ENCODE data around the gene GRAMD2A.
"Not testable (repeated sequence)": the region's sequence is repeated elsewhere in the genome, so short reads cannot be mapped to it uniquely, and the experiment has no call there.

Gene GRAMD2A

GRCh38 chr15:72182673-72183072 is 14.9 kb downstream of the GRAMD2A start:
- no peak for DNase-seq

DNA sequence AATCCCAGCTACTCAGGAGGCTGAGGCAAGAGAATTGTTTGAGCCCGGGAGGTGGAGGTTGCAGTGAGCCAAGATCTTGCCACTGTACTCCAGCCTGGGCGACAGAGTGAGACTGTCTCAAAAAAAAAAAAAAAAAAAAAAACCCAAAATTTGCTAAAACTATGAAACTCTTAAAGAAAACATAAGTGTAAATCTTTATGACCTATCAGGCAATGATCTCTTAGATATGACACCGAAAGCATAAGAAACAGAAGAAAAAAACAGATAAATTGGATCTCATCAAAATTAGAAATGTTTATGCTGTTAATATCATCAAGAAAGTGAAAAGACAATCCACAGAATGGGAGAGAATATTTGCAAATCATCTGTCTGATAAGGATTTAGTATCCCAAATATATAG is 15.3 kb downstream of the GRAMD2A start:
- DNase-seq: no peak

GRCh38 chr15:72180761-72181324 is 16.7 kb downstream of the GRAMD2A start:
- DNase-seq: no peak

DNA sequence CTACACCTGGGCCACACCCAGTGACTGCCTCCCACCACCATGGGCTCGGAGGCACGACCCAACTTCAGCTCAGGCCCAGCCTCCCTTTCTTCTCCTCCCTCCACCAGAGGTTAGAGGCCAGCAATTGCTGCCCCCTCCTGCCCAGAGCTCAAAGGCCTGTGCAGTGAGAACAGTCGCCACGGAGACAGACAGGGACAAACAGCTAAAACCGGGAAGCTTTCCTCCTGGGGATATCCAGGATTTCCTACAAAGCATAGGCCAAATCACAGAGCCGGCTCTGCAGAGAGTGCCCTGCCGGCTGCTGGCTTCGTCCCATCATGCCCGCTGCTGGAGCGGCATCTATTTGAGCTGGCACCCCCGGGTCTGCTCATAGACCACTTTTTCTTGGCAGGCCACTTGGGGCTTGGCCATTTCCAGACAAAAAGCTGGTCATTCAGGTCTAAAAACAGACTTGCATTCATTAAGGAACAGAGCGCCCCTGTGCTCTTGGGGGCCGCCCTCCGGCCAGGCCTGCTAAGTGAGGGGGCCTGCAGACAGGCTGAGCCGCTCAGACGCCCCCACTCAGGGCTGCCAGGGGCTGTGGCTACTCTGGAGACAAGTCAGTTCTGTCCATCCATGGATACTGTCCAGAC is 17.5 kb downstream of the GRAMD2A start:
- DNase-seq: no peak

DNA sequence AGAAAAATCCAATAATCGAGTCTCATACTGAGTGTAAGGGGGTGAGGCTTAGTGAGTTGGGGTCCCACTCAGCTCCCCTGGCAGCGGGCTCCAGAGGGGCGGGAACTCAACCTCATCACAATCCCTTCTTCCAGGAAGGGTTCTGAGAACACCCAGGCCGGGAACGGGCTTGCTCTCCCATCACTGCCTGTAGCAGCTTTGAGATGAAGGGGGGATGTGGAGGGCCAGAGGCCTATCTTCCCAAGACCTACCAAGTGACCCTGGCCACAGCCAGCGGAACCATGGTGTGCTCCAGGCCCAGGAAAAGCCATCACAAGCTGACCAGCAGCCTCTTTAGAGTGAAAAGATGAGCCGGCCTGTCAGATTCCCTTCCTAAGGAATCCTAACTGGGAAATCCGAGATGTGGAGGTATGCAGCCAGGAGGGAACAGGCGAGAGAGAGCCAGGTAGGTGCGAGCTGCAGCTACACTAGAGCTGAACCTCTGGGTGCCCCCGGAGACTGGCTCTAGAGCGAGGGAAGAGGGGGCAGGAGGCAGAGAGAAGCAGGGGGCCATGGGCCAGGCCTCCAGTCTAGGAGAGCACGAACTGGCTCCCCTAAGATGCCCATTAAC is 18.5 kb downstream of the GRAMD2A start:
- no peak for DNase-seq

DNA sequence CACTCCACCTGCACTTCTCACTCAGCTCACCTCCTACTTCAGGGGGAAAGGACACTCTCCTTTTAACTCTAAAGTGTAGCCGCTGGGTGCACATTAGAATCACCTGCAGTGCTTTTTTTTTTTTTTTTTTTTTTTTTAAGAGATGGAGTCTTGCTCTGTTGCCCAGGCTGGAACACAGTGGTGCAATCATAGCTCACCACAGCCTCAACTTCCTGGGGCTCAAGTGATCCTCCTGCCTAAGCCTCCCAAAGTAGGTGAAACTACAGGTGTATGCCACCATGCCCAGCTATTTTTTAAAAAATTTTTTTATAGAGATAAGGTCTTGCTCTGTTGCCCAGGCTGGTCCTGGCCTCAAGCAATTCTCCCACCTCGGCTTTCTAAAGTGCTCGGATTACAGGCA is 20.8 kb downstream of the GRAMD2A start:
- DNase-seq: no peak

GRCh38 chr15:72176159-72176558 is 21.4 kb downstream of the GRAMD2A start:
- no peak for DNase-seq

GRCh38 chr15:72175186-72176044 is 22.2 kb downstream of the GRAMD2A start:
- no peak for DNase-seq

DNA sequence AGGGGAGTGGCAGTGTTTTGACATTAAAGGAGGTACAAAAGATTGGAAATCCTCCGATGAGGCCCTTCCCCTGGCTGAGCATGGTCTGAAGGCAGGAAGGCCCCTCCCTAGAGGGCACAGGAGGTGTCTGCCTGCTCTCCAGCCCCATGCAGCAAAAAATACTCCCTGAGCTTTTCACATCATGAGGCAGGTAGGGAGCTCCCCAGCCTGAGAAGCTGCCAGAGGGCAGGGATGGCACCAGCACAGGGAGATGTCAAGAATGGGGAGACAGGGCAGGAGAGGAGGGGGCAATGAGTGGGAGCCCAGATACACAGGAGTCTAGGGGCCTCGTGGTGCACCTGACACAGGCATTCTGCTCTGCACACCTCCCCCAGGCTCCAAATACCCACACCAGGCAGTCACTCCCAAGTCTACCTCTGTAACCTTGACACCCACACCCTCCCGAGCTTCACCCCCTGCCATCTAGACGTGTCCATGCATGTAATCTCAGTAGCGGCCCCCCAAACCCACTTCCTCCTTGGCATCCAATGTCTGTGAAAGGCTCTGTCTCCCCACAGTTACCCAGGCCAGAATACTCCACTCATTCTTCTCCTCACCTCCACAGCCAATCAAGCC is 22.9 kb downstream of the GRAMD2A start:
- no peak for DNase-seq

DNA sequence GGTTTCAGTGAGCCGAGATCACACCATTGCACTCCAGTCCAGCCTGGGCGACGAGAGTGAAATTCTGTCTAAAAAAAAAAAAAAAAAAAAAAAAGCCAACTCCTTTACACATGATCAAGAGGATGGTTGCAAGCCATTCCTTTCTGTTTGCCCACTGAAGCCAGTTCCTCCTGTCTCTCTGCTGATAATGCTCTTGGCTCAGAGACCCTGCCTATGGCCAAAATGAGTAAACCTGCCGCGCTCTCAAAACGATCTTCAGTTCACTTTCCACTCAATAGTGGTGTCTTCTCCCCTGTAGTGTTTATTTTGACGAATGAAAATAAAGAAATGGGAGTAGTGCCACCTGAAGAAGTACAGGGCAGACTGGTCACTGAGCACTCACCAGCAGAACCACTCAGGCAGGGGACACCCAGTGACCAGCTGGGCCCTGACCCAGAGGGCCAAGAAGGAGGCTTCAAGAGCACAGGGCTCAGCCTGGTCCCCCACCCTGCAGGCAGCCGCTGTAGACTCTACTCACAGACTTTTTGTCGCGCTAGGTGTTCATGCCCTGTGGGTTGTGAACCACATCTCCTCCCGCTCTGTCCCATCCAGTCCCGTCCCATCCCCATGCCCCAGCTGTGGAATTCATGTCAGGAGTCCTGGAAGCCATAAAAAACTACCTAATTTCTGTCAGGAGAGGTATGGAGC is 23.6 kb downstream of the GRAMD2A start:
- no peak for DNase-seq

- DNase-seq: no peak
Measured at GRCh38 chr15:72173401-72173800, 24.2 kb downstream of the GRAMD2A start.

DNA sequence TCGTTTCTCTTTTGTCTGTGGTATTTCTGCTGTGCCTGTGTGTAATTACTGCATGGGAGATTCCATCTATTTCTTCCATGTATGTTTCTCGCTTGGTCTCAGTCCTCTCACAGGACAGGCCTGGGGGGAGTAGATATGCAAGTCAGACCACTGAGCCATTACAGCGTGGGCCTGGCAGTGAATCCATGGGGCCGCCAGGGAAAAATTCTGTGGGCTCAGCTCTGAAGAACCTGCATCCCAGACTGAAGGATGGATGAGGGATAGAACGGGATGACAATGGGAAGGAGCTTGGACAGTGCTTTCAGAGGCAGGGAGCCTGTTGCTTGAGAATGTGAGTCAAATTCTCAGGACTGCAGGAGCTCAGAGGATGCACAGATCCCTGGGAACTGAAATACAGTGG is 24.8 kb downstream of the GRAMD2A start:
- DNase-seq: no peak

DNA sequence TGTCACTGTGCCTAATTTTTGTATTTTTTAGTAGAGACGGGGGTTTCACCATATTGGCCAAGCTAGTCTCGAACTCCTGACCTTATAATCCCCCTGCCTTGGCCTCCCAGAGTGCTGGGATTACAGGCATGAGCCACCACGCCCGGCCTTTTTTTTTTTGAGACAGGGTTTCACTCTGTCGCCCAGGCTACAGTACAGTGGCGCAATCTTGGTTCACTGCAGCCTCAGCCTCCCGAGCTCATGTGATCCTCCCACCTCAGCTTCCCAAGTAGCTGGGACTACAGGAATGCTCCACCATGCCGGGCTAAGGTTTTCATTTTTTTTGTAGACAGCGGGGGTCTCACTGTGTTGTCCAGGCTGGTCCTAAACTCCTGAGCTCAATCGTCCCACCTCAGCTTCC is 25.6 kb downstream of the GRAMD2A start:
- not testable (repeated sequence) for DNase-seq

- no peak for DNase-seq
Measured at GRCh38 chr15:72170691-72171090, 26.9 kb downstream of the GRAMD2A start.

- DNase-seq: no peak
Measured at GRCh38 chr15:72169921-72170611, 27.5 kb downstream of the GRAMD2A start.

- DNase-seq: no peak
Measured at GRCh38 chr15:72169236-72169920, 28.2 kb downstream of the GRAMD2A start.

DNA sequence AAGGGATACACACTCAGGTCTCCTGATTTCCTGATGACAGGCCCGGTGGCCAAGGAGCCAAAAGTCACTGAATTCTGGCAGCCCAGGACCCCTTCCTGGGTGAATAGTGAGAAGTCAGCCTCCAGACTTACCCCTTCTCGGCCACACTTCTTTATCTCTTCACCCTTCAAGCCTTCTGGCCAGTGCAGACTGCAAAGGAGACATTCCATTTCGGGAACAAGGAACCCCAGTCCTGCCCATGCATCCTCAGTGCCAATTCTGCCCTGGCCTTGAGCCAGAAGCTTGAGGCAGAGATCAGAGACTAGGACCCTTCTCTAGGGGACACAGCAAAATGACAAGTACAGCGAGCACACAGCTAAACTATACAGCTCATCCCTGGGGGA is 28.8 kb downstream of the GRAMD2A start:
- no peak for DNase-seq

DNA sequence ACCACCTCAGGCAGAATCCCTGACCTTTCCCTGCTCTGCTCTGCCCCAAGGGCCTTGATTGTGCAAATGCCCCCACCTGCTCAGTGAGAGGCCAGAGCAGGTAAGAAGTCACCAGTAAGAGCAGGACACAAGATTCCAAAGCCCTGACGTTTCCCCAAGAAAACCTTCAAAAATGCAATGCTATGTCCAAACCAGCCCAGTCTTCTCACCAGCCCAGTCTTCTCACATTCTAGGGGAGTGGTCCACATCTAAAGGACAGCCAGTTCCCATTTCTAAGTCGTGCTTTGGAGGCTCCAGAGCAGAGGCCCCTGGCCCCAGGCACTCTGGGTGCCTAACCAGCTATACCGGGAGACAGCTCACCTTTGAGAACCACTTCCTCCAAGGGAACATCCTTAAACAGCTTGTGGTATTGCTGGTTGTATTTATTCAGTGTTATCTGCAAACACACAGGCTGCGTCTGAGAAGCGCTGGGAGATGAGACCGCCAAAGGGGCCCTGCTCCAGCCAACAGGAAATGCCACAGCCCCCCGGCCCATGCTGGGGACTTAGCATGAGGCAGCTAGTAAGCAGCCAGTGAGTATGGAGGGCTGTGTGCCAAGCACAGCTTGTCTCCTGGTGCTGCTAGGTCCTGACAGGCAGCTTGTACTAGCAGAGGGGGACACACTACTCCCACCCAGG is 29.3 kb downstream of the GRAMD2A start:
- no peak for DNase-seq

GRCh38 chr15:72167445-72167844 is 30.1 kb downstream of the GRAMD2A start:
- no peak for DNase-seq

- no peak for DNase-seq
Measured at GRCh38 chr15:72166716-72167417, 30.7 kb downstream of the GRAMD2A start.

Measured in activated CD4-positive, alpha-beta T cell treated with anti-CD3 and anti-CD28 coated beads for 1 hour (primary cell).